ENCODE data around the gene WDR87.
"Not testable (repeated sequence)": the region's sequence is repeated elsewhere in the genome, so short reads cannot be mapped to it uniquely, and the experiment has no call there.

Gene WDR87

DNA sequence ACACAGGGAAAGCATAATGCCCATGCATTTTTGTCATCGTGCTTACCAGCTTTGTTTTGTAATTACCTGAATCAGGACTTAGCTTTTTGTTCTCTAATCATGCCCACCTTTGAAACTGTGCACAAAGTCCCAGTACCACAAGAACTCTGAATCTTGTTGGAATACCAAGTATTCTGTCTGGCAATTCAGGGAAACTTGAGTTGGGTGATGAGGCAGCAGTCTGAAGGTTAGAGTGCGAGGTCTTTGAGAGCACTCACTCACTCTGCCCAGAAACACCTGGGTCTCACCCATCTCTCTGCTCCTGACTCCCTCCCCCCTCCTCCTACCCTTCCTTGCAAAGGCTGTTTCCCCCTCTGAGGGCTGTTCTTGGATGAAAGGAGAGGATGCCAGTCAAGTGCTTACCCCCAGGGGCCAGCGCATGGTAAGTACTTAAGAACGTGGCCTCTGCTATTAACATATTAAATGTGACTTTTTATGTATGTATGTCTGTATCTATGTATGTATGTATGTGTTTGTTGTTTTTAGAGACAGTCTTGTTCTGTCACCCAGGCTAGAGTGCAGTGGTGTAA, 23.0 kb upstream of the WDR87 start:
- DNase-seq: no peak

DNA sequence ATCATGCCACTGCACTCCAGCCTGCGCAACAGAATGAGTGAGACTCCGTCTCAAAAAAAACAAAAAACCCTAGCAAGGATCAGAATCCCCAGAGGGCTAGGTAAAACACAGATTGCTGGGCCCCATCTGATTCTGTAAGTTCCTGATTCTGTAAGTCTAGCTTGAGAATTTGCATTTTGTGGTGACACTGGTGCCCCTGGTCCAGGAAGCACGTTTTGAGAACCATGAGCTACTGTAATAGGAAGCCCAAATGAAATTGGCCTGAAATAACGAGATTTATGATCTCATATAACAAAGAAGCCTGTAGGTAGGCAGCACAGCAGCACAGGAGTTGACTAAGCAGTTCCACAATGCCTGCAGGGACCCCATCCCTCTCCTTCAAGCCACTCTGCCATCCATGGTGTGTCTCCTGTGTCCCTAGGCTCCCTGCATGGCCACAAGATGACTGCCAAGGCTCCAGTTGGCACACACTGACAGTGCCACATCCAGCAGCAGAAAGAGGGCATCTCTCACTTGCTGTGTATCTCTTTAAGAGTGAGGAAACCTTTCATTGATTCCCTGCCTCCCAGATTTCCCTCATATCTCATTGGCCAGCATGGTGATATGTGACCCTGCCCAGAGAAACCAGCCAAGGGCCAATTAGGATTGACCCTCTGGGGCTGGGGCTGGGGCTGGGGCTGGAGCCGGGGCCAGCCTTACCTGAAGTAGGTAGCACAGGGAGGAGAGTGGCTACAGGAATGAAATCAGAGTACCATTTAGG, 22.3 kb upstream of the WDR87 start:
- DNase-seq: no peak

DNA sequence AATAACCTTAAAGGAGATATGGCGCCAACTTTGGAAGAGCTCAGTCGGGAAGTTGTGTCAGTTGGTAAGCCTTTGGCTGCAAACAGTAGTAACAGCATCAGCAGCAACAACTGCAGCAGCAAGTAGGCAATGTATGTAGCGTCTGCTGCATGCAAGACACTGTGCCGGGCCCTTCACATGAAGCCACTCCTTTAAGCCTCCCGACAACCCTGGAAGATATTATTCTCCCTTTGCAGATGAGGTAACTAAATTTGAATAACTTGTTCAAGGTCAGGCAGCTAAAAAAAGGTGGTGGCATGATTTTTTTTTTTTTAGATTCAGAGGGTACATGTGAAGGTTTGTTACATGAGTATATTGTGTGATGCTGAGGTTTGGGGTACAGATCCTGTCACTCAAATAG, 20.3 kb upstream of the WDR87 start:
- no peak for DNase-seq

DNA sequence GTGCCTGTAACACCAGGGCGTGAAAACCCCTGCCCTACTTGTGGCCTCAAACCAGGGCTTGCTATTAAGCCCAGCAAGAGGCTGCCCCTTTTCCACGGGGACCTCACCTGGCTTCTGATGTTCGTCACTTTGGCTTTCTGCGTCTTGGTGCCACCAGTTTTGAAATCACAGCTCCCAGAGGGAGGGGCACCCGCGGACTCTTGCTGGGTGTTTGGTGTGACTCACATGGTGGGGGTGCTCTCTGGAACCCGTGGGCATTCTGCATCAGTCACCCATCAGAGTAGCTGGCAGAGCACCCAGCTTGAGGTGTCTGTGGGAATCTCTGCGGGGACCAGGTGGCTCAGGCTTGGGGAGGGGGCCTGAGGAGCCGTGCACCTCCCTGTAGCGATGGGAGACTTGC, 19.9 kb upstream of the WDR87 start:
- no peak for DNase-seq

DNA sequence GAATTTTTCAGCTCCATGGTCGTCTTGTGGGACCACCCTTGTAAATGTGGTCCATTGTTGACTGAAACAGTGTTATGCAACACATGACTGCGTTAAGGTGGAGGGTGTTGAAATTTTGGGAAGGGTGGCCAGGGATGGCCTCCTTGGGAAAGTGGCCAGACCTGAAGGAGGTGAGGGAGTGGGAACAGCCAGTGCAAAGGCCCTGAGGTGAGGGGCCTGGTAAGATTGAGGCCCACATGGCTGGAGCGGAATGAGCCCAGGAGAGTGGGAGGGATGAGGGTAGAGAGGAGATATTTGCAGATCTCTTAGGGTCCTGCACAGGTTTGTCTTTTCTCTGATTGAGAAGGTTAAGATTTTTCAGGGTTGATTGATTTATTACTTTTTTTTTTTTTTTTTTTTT, 18.8 kb upstream of the WDR87 start:
- DNase-seq: no peak

DNA sequence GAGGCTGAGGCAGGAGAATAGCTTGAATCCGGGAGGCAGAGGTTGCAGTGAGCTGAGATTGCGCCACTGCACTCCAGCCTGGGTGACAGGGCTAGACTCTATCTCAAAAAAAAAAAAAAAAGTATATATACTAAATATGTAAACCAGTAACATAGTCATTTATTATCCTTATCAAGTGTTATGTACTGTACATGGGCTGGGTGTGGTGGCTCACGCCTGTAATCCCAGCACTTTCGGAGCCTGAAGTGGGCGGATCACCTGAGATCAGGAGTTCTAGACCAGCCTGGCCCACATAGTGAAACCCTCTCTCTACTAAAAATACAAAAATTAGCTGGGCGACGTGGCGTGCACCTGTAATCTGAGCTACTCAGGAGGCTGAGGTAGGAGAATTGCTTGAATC, 18.2 kb upstream of the WDR87 start:
- DNase-seq: not testable (repeated sequence)

DNA sequence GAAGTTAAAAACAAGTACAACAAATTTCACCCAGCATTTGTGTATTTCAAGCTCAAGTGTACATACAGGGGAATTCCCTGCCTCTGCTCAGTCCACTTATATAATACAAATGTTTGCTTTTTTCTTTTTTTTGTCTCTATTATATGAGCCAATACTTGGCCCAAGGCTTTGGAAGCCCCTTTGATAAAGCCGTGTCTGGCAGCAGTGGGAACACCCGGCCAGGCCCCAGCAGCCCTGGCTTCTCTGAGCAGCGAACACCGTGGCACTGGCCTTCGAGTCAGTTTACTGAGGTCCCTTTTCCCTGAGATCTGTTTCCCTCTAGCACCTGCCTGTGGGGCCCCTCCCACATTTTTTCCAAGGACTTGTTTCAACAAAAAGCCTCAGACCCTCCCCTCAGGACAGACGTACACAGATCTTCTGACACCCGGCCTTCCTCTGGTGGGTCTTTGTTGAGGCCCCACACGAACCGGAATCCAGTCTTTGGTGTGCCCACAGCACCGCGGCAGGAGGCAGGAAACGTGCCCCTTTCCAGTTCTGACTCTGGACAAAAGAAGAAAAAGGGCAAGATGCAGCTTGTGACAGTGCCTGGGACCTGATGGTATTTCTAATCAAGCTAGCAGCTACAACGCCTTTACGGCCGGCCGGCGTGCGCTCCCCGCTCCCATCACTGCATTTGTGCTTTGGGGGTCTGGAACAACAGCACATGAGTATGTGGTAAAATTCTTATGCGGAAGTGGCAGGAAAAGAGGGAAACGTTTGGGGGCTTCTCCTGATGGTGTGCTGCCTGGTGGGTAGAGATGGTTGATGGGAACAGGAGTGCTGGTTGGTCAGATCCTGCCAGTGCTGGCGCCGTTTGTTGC, 14.4 kb upstream of the WDR87 start:
- DNase-seq: no peak

DNA sequence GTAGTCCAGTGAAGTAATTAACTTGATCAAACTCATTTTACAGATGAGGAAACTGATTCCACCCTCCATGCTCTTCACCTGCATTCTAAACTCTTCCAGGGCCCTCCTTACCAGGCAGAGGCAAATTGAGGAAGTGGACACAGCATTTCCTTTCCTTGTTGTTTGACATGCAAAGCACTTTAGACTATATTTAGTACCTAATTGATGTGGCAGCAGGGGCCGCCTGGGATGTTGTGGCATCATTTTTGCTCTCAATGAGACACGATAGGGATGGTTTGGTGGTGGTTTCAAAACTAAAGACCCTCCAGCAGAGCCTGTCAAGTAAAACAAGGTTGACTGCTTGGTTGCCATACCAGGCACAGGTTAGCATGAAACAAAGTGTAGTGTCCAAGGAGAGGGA, 8.5 kb upstream of the WDR87 start:
- DNase-seq: no peak

DNA sequence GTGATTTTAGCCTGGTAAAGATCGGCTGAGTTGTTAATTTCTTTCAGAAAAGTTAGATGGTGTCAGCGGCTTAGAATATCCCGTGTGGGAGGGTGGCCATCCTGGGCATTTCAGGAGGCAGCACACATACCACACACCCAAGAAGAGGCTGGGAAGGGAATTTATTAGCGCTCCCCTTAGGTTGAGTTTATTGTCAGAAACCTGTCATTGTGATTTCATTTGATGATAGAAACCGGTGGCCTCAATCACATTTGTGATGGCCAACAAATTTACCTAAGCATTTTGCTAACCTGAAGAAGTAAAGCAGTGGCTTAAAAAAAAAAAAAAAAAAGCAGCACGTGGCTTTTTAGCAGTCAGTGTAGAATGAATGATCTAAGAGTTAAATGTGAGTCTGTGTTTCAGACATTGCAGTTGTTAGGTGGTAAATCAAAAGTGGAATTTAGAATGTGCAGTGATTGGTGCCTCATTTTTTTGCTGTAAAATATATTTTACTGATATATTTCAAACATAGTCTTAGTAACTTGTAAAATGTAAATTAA, 3.3 kb upstream of the WDR87 start:
- DNase-seq: no peak

DNA sequence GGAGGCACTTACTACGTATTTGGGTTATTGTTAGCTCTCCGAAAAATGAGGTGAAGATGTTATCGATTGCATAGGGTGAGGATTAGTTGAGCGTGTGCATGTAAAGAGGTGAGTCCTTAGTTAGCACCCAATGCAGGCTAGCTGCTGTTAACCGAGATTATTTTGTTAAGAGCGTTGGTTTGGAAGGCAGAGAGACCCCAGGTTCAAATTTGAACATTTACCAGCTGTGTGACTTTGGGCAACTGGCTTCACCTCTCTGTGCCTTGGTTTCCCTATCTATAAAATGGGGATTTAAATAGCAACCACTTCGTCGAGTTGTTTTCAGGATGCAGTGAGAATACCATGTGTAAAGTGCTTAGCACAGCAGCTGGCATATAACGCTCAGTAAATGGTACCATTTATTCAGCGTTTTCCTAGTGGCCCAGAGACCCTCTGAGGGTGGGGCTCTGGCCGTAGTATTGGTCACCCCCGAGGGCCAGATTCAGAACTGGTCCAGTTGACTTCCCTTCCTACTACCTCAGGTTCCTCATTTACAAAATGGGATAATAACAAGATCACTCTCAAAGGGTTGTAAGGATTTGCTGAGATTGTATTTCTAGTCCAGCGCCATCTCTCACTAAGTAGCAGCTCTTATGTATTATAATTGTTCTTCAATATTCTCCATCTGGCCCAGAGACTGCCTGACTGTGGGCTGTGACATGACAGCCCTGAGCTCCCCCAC, 1.5 kb upstream of the WDR87 start:
- DNase-seq: no peak

DNA sequence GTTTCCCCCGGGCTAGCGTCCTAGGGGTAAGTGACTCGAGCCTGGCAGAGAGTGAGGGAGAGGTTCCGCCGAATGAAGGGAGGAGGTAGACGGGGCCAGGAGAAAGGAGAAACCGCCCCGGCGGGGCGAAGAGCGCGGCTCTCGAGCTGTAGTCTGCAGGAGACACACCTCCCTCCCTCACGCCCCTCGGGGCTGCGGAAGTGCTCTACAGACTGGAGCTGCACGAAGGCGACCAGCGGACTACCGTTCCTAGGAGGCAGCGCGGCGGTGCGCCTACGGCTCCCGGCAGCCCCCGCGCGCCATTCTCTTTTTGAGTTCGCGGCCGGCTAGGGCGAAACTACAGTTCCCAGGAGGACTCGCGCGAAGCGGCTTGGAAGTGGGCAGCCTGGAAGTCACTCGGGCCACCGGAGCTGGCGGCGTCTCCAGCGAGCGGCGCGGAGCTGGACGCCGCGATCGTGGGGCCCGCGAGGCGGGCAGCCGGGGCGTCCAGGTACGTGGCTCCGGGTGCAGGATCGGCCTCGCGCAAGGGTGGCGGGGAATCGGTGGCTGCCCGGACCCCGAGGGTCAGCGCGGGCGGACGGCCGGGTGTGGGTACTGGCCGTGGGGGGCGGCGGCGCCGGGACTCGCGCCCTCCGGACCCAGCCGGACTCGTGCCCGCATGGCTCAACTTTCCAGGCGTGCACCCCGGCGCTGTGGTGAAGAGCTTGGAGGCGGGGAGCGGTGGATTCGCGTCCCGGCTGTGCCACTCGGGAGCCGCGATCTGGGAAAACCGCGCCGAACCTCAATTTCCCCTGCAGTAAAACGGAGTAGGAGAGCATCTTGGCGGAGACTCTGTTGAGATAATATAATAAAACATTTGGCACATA, 708 bp upstream of the WDR87 start, which contains the start of gene SIPA1L3:
TSS of gene SIPA1L3 (plus strand) at position 340 of the 866 bp plus-strand sequence. CDS start 174,358 bp downstream, outside the sequence.
- DNase-seq: peak; percentile 94

DNA sequence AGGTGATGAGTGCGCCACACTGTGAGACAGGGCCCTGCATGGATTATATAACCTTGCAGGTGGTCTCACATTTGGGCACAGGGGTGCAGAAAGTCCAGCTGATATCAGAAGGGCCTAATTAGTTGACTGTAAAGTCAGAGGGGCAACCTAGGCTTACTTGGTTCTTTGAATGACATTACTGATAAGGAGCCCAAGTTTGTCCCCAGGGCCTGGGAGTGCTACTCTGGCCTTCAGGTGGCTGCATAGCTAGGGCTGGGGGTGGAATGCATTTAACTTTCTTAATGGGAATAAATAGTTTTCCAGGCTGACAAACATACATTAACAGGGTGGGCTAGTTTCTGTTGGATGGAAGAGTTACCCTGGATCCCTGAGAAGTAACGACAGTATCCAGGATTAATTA, 3.3 kb downstream of the WDR87 start:
- no peak for DNase-seq

DNA sequence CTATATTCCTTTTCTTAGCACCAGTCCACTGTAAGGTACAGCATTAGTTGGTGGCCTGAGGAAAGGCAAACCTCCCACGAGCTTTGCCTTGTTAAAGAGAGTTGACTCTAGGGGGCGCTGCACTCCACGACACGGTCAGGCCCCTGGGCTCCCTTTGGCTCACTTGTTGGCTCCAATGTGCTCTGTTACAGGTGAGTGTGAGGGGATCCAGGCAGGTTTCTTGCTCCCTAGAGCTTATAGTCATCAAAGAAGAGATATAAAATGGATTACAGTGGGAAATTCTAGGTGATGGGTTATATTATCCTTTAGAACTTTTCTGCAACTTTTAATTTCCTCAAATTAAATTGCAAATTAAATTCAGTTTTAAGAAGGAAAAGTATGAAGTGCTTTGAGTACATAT, 3.7 kb downstream of the WDR87 start:
- peak; percentile 91 for DNase-seq

DNA sequence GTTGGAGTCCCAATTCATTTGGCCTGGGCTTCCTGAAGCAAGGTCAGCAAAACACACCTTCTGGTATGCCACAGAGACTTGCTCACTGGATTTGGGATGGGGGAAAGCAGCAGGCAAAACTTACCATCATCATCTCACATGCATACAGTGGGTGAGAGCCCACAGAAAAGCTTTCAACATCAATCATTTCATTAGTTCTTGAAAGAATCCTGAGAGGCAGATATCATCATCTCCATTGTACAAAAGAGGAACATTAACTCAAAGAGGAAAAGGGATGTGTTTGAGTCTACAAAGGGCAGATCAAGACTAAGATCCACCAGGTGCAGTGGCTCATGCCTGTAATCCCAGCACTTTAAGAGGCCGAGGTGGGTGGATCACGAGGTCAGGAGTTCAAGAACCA, 6.4 kb downstream of the WDR87 start:
- DNase-seq: no peak

DNA sequence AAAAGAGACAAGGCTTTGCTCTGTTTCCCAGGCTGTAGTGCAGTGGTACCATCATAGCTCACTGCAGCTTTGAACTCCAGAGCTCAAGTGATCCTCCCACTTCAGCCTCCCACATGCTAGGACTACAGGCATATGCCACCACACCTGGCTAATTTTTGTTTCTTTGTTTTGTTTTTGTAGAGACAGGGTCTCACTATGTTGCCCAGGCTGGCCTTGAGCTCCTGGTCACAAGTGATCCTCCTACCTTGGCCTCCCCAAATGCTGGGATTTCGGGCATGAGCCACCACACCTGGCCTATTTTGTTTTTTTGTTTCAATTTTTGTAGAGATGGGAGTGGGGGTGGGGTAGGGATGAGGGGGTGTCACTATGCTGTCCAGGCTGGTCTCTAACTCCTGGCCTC, 6.9 kb downstream of the WDR87 start:
- no peak for DNase-seq

DNA sequence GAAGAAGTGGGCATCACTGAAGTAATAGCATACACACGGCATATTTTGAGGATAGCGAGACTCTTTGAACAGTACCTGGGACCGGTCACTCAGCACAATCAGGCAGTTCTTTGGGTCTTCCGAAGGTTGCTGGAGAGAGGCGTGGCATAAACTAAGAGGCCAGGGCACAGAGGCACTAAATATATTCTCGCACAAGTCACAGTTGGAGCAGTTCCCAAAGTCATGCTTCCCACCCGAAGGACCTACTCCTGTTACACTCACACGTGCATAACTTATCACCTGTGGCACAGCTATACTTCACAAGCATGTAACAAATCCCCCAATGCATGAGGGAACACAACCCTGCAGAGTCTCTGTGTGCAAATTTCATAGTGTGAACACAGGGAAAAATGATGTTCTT, 10.2 kb downstream of the WDR87 start:
- no peak for DNase-seq

DNA sequence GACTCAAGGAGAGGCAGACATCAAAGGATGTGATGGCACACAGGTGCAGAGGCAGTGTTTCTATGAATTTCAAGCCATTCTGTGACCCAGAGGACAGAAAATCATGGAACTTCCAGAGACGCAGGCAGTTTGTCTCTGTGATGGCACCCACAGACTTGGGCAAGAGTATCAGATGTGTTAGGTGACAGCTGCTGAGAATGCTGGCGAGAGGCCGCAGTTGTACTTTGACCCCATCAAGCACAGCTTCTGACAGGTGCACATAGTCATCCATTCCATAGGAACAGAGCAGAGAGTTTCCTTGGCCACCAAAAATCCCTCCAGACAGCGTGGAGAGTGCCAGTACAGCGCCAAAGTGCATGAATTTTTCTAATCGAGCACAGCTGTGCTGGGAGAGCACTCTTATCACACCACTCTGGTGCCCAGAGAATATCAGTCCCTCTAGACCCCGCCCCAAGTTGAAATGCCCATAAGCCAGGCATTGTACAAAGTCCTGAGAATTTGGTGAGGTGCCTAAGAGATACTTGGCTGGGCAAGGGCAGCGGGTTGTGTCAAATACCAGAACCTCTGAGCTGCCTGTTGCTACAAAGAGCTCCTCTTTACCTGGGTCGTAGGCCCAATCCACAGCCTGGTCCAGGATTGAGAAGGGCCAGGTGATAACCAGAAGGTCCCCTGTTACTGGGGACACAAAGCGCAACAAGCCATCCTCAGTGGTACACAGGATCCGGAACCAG, 12.4 kb downstream of the WDR87 start:
- DNase-seq: no peak

DNA sequence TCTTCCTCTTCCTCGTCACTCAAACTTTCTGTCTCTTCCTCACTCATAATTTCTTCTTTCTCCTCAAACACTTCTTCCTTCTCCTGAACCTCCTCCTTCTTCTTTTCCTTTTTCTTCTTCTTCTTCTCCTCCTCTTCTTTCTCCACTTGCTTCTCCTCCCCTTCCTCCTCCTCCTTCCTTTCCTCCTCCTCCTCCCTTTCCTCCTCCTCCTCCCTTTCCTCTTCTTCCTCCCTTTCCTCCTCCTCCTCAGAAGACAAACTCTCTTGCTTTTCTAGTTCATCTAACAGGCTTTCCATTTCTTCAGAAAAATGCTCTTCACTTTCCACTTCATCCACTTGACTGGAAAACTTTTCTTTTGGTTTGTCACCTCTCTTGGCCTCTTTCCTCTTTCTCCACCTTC, 19.8 kb downstream of the WDR87 start:
- no peak for DNase-seq

DNA sequence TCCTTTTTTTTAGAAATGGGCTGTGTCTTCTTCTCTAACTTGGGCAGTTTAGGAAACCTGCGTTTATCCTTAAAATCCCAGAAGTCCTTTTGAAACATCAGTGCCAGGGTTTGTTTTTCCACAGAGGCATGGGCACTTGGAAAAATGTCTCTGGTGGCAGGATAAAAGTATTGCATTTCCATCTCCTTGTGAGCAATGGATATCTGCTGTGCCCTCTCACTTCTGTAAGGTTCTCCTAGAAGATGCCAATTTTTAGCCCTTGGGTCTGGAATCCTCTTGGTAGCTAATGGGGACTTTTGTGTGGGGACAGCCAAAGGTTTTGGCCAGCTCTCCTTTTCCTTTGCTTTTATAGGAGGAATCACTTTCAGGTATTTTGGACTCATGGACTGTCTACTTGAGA, 21.0 kb downstream of the WDR87 start:
- DNase-seq: no peak

DNA sequence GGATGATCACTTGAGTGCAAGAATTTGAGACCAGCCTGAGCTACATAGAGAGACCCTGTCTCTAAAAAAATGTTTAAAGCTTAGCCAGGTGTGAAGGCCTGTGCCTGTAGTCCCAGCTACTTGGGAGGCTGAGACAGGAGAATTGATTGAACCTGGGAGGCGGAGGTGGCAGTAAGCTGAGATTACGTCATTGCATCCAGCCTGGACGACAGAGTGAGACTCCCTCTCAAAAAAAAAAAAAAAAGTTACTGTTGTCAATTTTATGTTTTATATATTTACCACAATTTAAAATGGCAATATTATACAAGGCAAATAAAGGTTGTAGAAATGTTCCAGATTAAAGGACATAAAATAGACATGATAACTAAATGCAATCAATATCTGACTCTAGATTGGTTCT, 29.2 kb downstream of the WDR87 start:
- DNase-seq: no peak

DNA sequence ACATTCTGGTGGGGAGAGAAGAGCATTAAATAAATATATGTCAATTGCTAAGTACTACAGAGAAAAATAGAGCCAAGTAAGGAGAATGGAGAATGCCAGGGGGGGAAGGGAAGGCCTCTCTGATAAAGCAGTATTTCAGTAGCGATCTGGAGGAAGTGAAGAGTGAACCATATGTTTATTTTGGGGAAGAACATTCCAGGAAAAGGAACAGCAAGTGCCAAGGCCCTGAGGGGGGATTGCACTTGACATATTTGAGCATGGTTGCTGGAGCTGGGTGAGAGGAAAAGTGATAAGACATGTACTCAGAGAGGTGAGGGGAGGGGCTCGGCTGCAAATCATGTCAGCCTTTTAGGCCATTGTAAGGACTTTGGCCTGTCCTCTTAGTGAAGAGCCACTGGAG, 30.4 kb downstream of the WDR87 start:
- DNase-seq: no peak

All from CD4-positive, alpha-beta T cell treated with Interleukin-17A for 4 hours (primary cell).